ENCODE results near the gene HACD2. TPM values are rescaled to one million over a fixed set of nuclear protein-coding genes. Genes with fewer than 3 reads are reported as not detected.
A peak's percentile ranks its signal among the peaks of the same experiment; 100 is the strongest.

HACD2 gene
- total RNA-seq, 1 experiment from 2014 or later = 43.8 TPM

DNA sequence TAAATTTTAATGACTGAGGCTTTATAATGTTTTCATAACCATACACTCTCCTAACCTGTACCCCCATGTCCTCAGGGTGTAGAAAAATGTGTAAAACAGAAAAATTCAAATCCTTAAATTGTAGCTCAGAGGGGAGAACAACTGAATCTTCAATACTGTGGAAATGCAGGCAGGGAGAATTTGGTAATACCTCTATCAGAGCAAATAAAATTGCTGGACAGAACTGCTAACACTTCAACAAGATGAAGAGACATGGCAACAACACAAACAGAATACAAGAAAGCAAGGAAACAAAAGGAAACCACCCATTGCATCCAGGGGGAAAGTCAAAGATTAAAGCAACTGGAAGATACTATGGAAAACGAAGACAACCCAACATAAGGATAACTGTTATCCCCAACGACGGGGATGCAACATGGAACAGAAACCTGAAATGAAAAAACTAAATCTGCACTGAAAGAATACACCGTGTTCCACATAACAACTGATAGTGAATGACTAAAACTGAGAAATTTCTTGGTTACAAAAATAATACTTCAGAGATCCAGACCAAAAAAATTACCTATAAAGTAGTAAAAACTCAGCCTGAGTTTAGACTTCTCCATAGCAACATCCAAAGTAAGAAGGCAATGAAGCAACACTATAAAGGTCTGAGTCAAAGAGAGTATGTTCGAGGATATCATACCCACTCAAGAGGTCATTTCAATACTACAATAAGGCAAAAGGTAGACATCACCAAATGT, 48.5 kb downstream of the HACD2 start:
- ChIA-PET CTCF (no interaction called here), POLR2A (ENCODE audit: unreplicated experiment) (no interaction called here)
- Histone ChIP-seq H3K9ac (ENCODE audit: low read length) (no peak overlapping the region), H2AFZ (ENCODE audit: low read length) (no peak overlapping the region), H4K20me1 (ENCODE audit: low read length) (no peaks in the 10 kb centered on the region), H3K4me2 (ENCODE audit: low read length) (no peak overlapping the region), H3K9me2 (replicated peaks; ENCODE audit: low read length) (no peaks in the 10 kb centered on the region), H3K79me2 (ENCODE audit: low read length) (0 out of 2 replicates have a peak, but pooled peaks cover 3% of the 10 kb centered on the region), H3K27me3 (ENCODE audit: low read length) (no peaks in the 10 kb centered on the region), H3K27ac (ENCODE audit: low read length) (no peak overlapping the region), H3K4me3 (ENCODE audit: low read length) (no peak overlapping the region), H3K4me1 (ENCODE audit: insufficient read depth, low read length) (peaks cover 16% of the 10 kb centered on the region), H3K36me3 (ENCODE audit: low read depth, low read length) (no peaks in the 10 kb centered on the region), H3F3A (ENCODE audit: low read length, unreplicated experiment) (no peaks in the 10 kb centered on the region), H3K9me3 (ENCODE audit: low read length) (no peaks in the 10 kb centered on the region)
- ATAC-seq (no peak), DNase-seq (no peak)
- BruUV-seq (replicated peaks) = no TSS peak
- intact Hi-C loops (cut with micrococcal nuclease) = no loop called here
- no peak for TF ChIP-seq EZH2phosphoT487 (IDR thresholded peaks at IDR 0.05; ENCODE audit: borderline replicate concordance, low read length)
- no peak for TF ChIP-seq EZH2 (IDR thresholded peaks at IDR 0.05; ENCODE audit: low read length, unreplicated experiment)
- TF ChIP-seq, protein P1, sequence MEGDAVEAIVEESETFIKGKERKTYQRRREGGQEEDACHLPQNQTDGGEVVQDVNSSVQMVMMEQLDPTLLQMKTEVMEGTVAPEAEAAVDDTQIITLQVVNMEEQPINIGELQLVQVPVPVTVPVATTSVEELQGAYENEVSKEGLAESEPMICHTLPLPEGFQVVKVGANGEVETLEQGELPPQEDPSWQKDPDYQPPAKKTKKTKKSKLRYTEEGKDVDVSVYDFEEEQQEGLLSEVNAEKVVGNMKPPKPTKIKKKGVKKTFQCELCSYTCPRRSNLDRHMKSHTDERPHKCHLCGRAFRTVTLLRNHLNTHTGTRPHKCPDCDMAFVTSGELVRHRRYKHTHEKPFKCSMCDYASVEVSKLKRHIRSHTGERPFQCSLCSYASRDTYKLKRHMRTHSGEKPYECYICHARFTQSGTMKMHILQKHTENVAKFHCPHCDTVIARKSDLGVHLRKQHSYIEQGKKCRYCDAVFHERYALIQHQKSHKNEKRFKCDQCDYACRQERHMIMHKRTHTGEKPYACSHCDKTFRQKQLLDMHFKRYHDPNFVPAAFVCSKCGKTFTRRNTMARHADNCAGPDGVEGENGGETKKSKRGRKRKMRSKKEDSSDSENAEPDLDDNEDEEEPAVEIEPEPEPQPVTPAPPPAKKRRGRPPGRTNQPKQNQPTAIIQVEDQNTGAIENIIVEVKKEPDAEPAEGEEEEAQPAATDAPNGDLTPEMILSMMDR (conservative IDR thresholded peaks at IDR 0.05; ENCODE audit: low read depth, low read length) = no peak

- Histone ChIP-seq H3F3A (ENCODE audit: low read length, unreplicated experiment) (no peaks in the 10 kb centered on the region), H3K9me3 (ENCODE audit: low read length) (no peaks in the 10 kb centered on the region), H3K36me3 (ENCODE audit: low read depth, low read length) (no peaks in the 10 kb centered on the region), H3K4me2 (ENCODE audit: low read length) (no peak overlapping the region), H3K27ac (ENCODE audit: low read length) (no peak overlapping the region), H3K4me3 (ENCODE audit: low read length) (no peak overlapping the region), H3K79me2 (ENCODE audit: low read length) (no peaks in the 10 kb centered on the region), H3K4me1 (ENCODE audit: insufficient read depth, low read length) (peaks cover 15% of the 10 kb centered on the region), H3K27me3 (ENCODE audit: low read length) (no peaks in the 10 kb centered on the region), H3K9me2 (replicated peaks; ENCODE audit: low read length) (no peaks in the 10 kb centered on the region), H3K9ac (ENCODE audit: low read length) (no peak overlapping the region), H4K20me1 (ENCODE audit: low read length) (no peaks in the 10 kb centered on the region), H2AFZ (ENCODE audit: low read length) (no peak overlapping the region)
- POLR2A ChIA-PET (ENCODE audit: unreplicated experiment) = no interaction called here
- no TSS peak for BruUV-seq (replicated peaks)
- DNase-seq (peak; percentile 58), ATAC-seq (peak; percentile 91)
- intact Hi-C loops (cut with micrococcal nuclease) = no loop called here
- CTCF ChIA-PET = no interaction called here
- TF ChIP-seq EZH2phosphoT487 (IDR thresholded peaks at IDR 0.05; ENCODE audit: borderline replicate concordance, low read length) (no peak), EZH2 (IDR thresholded peaks at IDR 0.05; ENCODE audit: low read length, unreplicated experiment) (no peak)
- TF ChIP-seq, protein P1 (conservative IDR thresholded peaks at IDR 0.05; ENCODE audit: low read depth, low read length) = no peak
These were observed 49.3 kb downstream of the HACD2 start for GRCh38 chr3:123535580-123535979.

DNA sequence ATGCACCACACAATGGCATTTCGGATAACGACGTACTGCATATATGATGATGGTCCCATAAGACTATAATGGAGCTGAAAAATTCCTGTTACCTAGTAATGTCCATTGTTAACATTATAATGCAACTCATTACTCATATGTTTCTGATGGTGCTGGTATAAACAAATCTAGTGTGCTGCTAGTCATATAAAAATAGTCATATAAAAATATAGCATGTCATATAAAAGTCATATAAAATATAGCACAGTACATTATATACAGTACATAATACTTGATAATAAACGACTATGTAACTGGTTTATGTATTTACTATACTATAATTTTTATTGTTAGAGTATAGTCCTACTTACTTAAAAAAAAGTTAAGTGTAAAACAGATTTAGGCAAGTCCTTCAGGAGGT, 50.6 kb downstream of the HACD2 start:
- no peaks in the 10 kb centered on the region for H4K20me1 ChIP-seq (ENCODE audit: low read length)
- no peak overlapping the region for H3K9ac ChIP-seq (ENCODE audit: low read length)
- no peaks in the 10 kb centered on the region for H3F3A ChIP-seq (ENCODE audit: low read length, unreplicated experiment)
- no peak overlapping the region for H2AFZ ChIP-seq (ENCODE audit: low read length)
- no peaks in the 10 kb centered on the region for H3K36me3 ChIP-seq (ENCODE audit: low read depth, low read length)
- no peaks in the 10 kb centered on the region for H3K27me3 ChIP-seq (ENCODE audit: low read length)
- no peak overlapping the region for H3K4me2 ChIP-seq (ENCODE audit: low read length)
- H3K9me2 ChIP-seq (replicated peaks; ENCODE audit: low read length) = no peaks in the 10 kb centered on the region
- peak; percentile 21; the same call in 1 of the 2 replicates for ATAC-seq
- no peak for DNase-seq
- H3K4me1 ChIP-seq (ENCODE audit: insufficient read depth, low read length) = peaks cover 8% of the 10 kb centered on the region; the same call in 1 of the 2 replicates
- no peaks in the 10 kb centered on the region for H3K9me3 ChIP-seq (ENCODE audit: low read length)
- H3K27ac ChIP-seq (ENCODE audit: low read length) = no peak overlapping the region
- intact Hi-C loops (cut with micrococcal nuclease) = no loop called here
- no peak overlapping the region for H3K4me3 ChIP-seq (ENCODE audit: low read length)
- no TSS peak for BruUV-seq (replicated peaks)
- CTCF ChIA-PET = no interaction called here
- TF ChIP-seq EZH2 (IDR thresholded peaks at IDR 0.05; ENCODE audit: low read length, unreplicated experiment) (no peak), EZH2phosphoT487 (IDR thresholded peaks at IDR 0.05; ENCODE audit: borderline replicate concordance, low read length) (no peak)
- TF ChIP-seq, protein P1 (conservative IDR thresholded peaks at IDR 0.05; ENCODE audit: low read depth, low read length) = no peak
- no peaks in the 10 kb centered on the region for H3K79me2 ChIP-seq (ENCODE audit: low read length)
- POLR2A ChIA-PET (ENCODE audit: unreplicated experiment) = interaction anchor here (0.6 kb wide), 1 partner anchor 404 kb away, joined by 3 read pairs; no protein-coding TSS in a partner anchor
